Measurements from ENCODE around the gene ZNF200. TPM values are rescaled to one million over a fixed set of nuclear protein-coding genes. Genes with fewer than 3 reads are reported as not detected.
A peak's percentile ranks its signal among the peaks of the same experiment; 100 is the strongest.

ZNF200 gene
- total and polyA plus RNA-seq, 2 of the 13 experiments (the other 11 are each of a cell fraction or from before 2014, with no cell fraction given) = 3.5 to 16.5 TPM

DNA sequence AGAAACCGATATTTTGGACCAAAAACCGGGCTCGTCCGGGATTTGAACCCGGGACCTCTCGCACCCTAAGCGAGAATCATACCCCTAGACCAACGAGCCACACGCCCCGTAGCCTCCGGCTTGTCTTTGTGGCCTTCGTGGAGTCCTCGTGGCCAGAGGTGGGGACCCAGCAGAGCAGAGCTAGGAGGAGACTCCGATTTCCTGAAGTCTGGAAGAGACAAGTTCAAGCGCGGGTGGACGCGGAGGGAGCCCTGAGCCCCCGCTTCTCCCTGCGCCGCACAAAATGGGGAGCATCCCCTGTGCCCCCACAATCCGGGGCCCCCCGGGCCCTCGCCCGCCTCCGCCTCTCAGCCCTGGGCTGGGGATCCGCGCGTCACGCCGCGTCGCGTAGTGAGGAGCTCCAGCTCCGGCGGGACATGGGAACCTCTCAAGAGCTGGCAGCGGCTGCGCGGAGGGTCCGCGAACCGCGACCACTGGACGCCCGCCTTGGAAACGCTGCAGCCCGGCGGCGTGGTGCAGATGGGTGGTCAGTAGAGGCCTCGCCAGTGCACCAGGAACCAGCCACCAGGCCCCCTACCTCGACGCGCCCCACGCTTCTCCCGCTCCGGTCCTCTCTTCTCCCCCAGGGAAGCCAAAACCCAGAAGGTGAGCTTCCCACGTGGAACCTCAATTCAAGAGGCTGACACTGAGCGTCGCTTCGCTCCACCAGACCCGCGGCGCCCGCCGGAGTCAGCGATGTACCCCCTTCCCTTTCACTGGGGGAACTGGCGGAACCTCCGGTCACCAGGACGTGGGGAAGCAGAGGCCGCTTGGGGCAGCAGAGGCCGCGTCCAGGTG lies 52.1 kb downstream of the ZNF200 start (continued):
- TF ChIP-seq ZNF350 (CRISPR knock-in tag; IDR thresholded peaks at IDR 0.05; ENCODE audit: borderline replicate concordance, low read depth) = peak; percentile 71
- 0 out of 2 replicates have a peak, but pooled peaks have one; percentile 60 for TF ChIP-seq TBX2 (CRISPR knock-in tag; IDR thresholded peaks at IDR 0.05; ENCODE audit: borderline replicate concordance)
- TF ChIP-seq ASH2L (IDR thresholded peaks at IDR 0.05; ENCODE audit: insufficient read length, low read depth, low read length) = no peak
- TF ChIP-seq, protein P1, sequence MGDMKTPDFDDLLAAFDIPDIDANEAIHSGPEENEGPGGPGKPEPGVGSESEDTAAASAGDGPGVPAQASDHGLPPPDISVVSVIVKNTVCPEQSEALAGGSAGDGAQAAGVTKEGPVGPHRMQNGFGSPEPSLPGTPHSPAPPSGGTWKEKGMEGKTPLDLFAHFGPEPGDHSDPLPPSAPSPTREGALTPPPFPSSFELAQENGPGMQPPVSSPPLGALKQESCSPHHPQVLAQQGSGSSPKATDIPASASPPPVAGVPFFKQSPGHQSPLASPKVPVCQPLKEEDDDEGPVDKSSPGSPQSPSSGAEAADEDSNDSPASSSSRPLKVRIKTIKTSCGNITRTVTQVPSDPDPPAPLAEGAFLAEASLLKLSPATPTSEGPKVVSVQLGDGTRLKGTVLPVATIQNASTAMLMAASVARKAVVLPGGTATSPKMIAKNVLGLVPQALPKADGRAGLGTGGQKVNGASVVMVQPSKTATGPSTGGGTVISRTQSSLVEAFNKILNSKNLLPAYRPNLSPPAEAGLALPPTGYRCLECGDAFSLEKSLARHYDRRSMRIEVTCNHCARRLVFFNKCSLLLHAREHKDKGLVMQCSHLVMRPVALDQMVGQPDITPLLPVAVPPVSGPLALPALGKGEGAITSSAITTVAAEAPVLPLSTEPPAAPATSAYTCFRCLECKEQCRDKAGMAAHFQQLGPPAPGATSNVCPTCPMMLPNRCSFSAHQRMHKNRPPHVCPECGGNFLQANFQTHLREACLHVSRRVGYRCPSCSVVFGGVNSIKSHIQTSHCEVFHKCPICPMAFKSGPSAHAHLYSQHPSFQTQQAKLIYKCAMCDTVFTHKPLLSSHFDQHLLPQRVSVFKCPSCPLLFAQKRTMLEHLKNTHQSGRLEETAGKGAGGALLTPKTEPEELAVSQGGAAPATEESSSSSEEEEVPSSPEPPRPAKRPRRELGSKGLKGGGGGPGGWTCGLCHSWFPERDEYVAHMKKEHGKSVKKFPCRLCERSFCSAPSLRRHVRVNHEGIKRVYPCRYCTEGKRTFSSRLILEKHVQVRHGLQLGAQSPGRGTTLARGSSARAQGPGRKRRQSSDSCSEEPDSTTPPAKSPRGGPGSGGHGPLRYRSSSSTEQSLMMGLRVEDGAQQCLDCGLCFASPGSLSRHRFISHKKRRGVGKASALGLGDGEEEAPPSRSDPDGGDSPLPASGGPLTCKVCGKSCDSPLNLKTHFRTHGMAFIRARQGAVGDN (CRISPR knock-in tag; IDR thresholded peaks at IDR 0.05) = peak; percentile 95
- TF ChIP-seq ZBTB33 (CRISPR knock-in tag; IDR thresholded peaks at IDR 0.05) = peak; percentile 66
- TF ChIP-seq GATAD1 (CRISPR knock-in tag; IDR thresholded peaks at IDR 0.05) = peak; percentile 57
- TF ChIP-seq DRAP1 (CRISPR knock-in tag; IDR thresholded peaks at IDR 0.05) = peak; percentile 40; the same call in 1 of the 2 replicates
- peak; percentile 74; the same call in 1 of the 2 replicates for TF ChIP-seq ZNF331 (CRISPR knock-in tag; IDR thresholded peaks at IDR 0.05)
- TF ChIP-seq HDAC2 (CRISPR knock-in tag; IDR thresholded peaks at IDR 0.05) = peak; percentile 43; the same call in 1 of the 2 replicates
- no peak for TF ChIP-seq ZNF33B (CRISPR knock-in tag; IDR thresholded peaks at IDR 0.05)
- TF ChIP-seq ZSCAN22 (CRISPR knock-in tag; IDR thresholded peaks at IDR 0.05) = 0 out of 2 replicates have a peak, but pooled peaks have one; percentile 32
- 0 out of 2 replicates have a peak, but pooled peaks have one; percentile 18 for TF ChIP-seq ZNF281 (CRISPR knock-in tag; IDR thresholded peaks at IDR 0.05; ENCODE audit: borderline replicate concordance)
- peak; percentile 10; the same call in 1 of the 2 replicates for TF ChIP-seq NR2C2 (CRISPR knock-in tag; IDR thresholded peaks at IDR 0.05; ENCODE audit: borderline replicate concordance)
- TF ChIP-seq SAP130 (CRISPR knock-in tag; IDR thresholded peaks at IDR 0.05; ENCODE audit: low read depth) = peak; percentile 37; the same call in 1 of the 2 replicates
- 0 out of 2 replicates have a peak, but pooled peaks have one; percentile 2 for TF ChIP-seq ZNF878 (CRISPR knock-in tag; IDR thresholded peaks at IDR 0.05)
- TF ChIP-seq CREB1 (IDR thresholded peaks at IDR 0.05) = 0 out of 2 replicates have a peak, but pooled peaks have one; percentile 27
- peak; percentile 39; the same call in 1 of the 2 replicates for TF ChIP-seq CREB1 (CRISPR knock-in tag; IDR thresholded peaks at IDR 0.05)
- TF ChIP-seq ZNF552 (CRISPR knock-in tag; IDR thresholded peaks at IDR 0.05; ENCODE audit: borderline replicate concordance) = 0 out of 2 replicates have a peak, but pooled peaks have one; percentile 38

Measured in HepG2 (cell line).